BJ (cell line): ENCODE results near the gene YBX1. TPM values are rescaled to one million over a fixed set of nuclear protein-coding genes. Genes with fewer than 3 reads are reported as not detected.

ENCODE experiments used
- CTCF ChIA-PET: fragments of 350-600 bp; formaldehyde crosslinking; extraction: SDS; loops from one replicate; lab custom pipeline; 2021; ENCODE audit warnings: antibody characterized with exemption, inconsistent platforms; lab: Yijun Ruan, JAX
- POLR2A ChIA-PET: fragments of 300-600 bp; sonication (Branson Sonifier 250); formaldehyde crosslinking; extraction: SDS; loops from one replicate; lab custom pipeline; 2021; ENCODE audit warnings: antibody characterized with exemption; lab: Charles Lee
- DNase-seq: peaks from one replicate; pipeline ENCODE4 v3.0.0-alpha.2; 2011; ENCODE audit warnings: low read depth
- H3K27me3 ChIP-seq: 2 replicates; pipeline ENCODE4 v1.6.0; 2011; ENCODE audit warnings: low read length; ENCODE audit not compliant: control insufficient read depth, insufficient read depth
- H3K36me3 ChIP-seq: 2 replicates; pipeline ENCODE4 v1.5.1; 2011; ENCODE audit warnings: low read length; ENCODE audit not compliant: control insufficient read depth, insufficient read depth
- H3K4me3 ChIP-seq: 2 replicates; pipeline ENCODE4 v1.5.1; 2011; ENCODE audit warnings: low read depth, mild to moderate bottlenecking, control low read depth, low read length
- polyA plus RNA-seq: library from polyadenylated mRNA; depleted of rRNA; stranded (reverse); fragments of >200 nt; gene quantifications from 2 replicates; pipeline ENCODE4 v1.2.3, GENCODE V29; 2011
- TF ChIP-seq, protein P1 (sequence below): IDR thresholded peaks from 2 replicates; pipeline ENCODE4 v1.5.1; 2011; ENCODE audit warnings: low read depth, mild to moderate bottlenecking, control low read depth, inconsistent platforms, low read length, moderate library complexity; ENCODE audit not compliant: insufficient read depth

The YBX1 gene
- polyA plus RNA-seq, 1 experiment, result 387 TPM

DNA sequence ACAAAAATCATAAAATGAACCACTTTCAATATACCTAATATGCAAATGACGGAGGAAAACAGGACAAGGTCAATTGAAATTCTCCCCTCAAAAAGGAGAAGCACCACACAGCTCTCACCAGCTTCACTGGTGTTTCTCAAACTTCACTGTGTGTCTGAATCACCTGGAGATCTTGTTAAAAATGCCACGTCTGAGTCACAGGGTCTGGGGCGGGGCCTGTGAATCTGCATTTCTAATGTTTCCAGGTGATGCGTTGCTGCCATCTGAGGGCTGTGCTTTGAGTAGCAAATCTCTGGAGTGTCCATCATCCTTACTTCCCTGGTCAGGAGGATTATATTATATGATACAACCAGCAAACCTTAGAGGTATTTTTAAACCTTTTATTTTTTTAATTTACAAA lies 48.8 kb downstream of the YBX1 start:
- no peaks in the 10 kb centered on the region for H3K27me3 ChIP-seq
- CTCF ChIA-PET, result no interaction called here
- H3K36me3 ChIP-seq, result no peaks in the 10 kb centered on the region
- no peak overlapping the region for H3K4me3 ChIP-seq
- no peak for DNase-seq
- POLR2A ChIA-PET, result no interaction called here
- TF ChIP-seq, protein P1, sequence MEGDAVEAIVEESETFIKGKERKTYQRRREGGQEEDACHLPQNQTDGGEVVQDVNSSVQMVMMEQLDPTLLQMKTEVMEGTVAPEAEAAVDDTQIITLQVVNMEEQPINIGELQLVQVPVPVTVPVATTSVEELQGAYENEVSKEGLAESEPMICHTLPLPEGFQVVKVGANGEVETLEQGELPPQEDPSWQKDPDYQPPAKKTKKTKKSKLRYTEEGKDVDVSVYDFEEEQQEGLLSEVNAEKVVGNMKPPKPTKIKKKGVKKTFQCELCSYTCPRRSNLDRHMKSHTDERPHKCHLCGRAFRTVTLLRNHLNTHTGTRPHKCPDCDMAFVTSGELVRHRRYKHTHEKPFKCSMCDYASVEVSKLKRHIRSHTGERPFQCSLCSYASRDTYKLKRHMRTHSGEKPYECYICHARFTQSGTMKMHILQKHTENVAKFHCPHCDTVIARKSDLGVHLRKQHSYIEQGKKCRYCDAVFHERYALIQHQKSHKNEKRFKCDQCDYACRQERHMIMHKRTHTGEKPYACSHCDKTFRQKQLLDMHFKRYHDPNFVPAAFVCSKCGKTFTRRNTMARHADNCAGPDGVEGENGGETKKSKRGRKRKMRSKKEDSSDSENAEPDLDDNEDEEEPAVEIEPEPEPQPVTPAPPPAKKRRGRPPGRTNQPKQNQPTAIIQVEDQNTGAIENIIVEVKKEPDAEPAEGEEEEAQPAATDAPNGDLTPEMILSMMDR, result no peak

DNA sequence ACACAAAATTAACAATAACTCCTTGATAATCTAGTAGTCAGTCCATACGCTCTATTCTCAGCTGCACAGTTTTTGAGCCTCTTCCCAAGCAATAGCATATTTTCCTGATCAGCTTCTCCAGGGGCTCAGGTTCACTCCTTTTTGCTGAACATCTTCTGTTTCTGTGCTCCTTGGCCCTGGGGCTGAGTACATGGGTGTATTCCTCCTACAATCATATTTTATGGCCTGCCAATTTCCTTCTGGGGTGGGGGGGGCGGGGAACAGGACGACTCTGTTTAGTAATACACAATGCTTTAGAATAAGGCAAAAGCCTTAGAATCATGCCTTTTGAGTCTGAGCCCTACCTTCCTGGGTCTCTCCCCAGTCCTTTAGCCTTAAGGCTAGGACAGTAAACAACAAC lies 49.4 kb downstream of the YBX1 start:
- POLR2A ChIA-PET, result no interaction called here
- no peaks in the 10 kb centered on the region for H3K27me3 ChIP-seq
- CTCF ChIA-PET, result no interaction called here
- TF ChIP-seq, protein P1, result no peak
- H3K4me3 ChIP-seq, result no peak overlapping the region
- no peak for DNase-seq
- H3K36me3 ChIP-seq, result no peaks in the 10 kb centered on the region

DNA sequence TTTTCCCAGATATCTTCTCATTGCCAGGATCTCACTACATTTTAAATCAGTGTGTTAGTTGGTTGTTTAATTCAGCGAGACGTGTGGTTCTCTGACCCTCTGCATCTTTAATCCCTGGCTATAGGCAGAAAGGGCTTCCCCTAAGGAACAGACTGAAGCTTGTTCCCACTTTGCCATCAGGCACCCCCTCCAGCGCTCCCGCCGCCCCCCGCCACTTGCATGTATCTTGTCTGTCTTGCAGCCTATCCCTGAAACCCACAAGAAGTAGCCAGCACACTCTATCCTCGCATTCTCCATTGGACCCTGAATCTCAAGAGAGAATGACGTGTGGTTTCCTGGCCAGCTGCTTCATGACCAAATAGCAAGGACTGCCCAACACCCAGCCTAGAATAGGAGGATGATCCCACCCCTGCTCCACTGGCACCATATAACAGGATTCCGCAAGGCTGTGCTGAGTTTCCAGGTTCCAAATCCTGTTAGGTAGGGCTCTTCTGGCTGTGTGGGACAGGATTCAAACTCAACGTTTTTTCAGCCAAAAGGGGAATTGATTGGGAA lies 50.0 kb downstream of the YBX1 start:
- H3K36me3 ChIP-seq, result no peaks in the 10 kb centered on the region
- no peak for DNase-seq
- TF ChIP-seq, protein P1, result no peak
- ChIA-PET POLR2A (no interaction called here), CTCF (no interaction called here)
- H3K27me3 ChIP-seq, result no peaks in the 10 kb centered on the region
- no peak overlapping the region for H3K4me3 ChIP-seq

DNA sequence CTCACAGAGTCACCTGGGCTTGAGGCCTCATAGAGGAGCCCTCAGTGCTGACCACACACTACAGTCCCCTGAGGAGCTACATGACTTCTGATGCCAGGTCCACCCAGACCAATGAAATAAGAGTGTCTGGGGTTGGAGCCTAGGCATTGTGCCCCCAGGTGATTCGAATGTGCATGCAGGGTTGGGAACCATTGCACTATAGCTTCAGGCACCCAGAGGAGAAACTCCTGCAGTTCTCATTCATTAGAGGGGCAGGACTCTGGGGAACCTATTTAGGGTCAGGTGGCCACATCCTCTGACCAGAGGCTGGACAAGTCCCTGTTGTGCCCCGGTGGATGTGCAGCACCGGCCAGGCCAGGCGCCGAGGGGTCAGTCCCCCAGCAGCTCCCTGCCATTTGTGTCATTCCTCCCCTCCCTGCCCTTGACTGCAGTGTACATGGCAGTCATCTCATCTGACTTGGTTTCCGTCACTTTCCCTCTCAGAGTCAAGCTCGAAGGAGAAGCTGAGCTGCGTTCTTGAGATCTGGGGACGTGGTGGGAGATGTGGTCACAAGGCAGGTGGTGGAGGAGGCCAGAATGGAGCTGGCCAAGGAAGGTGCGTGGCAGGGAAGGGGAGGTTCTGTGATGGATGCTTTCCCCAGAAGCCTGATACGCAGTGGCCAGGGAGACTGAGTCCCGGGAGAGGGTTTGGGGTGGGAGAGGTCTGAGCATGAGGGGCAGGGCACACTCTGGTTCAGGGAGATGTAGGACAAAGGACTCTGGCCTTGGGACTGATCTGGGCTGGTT lies 51.4 kb downstream of the YBX1 start:
- Histone ChIP-seq H3K36me3 (no peaks in the 10 kb centered on the region), H3K27me3 (no peaks in the 10 kb centered on the region), H3K4me3 (no peak overlapping the region)
- ChIA-PET POLR2A (no interaction called here), CTCF (interaction anchor here (1.3 to 5.5 kb wide), 2 partner anchors 12 to 48 kb away, joined by 3 to 28 read pairs; no protein-coding TSS in a partner anchor)
- no peak for DNase-seq
- TF ChIP-seq, protein P1, result no peak

DNA sequence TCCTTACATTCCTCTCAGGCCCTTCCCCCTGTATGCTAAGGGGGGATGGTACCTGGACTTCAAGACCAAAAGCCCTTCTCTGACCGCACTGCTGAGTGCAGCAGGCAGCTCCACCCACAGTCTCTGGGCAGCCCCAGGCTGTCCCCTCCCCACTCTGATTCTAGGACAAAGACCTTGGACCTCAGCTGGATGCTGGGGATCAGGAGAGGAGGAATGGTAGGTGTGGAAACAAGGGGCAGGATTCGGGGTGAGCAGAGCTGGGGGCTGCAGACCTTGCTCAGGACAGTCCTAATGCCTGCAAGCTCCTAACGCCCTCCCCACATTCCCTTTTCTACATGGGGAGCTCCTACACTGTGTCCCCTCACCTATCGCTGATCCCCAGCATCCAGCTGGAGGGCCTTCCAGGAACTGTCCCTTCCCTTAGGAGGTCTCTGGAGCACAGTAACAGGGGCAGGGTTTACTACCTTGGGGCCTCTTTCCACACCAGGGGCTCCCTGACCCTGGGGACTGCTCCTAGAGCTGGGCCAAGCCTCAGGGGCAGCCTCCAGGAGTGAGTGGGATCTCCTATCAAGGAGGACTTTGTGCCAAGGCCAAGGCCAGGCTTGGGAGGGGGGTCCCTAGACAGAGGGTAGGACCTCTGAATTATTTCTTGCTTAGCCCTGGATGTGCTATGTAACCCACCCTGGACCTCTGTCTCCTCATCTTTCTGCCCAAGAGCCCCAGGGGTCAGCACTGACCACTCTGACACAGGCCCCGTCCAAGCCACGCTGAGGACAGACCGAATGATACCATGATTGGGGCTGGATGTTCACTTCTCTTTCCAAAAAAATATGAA lies 52.2 kb downstream of the YBX1 start:
- H3K27me3 ChIP-seq, result no peaks in the 10 kb centered on the region
- no peak overlapping the region for H3K4me3 ChIP-seq
- POLR2A ChIA-PET, result no interaction called here
- CTCF ChIA-PET, result interaction anchor here (1.3 to 5.5 kb wide), 2 partner anchors 11 to 48 kb away, joined by 3 to 28 read pairs; no protein-coding TSS in a partner anchor
- DNase-seq, result no peak
- no peaks in the 10 kb centered on the region for H3K36me3 ChIP-seq
- TF ChIP-seq, protein P1, result no peak
